Loucy (cell line): ENCODE data around the gene CPA1.

Experiments used
- CTCF ChIP-seq: fragments of 200-600 bp; sonication (generic); conservative IDR thresholded peaks from 2 replicates; pipeline ENCODE4 v1.5.1; 2014; ENCODE audit warnings: mild to moderate bottlenecking, antibody characterized with exemption, low read length
- EZH2phosphoT487 ChIP-seq: fragments of 200-600 bp; IDR thresholded peaks from 2 replicates; pipeline ENCODE4 v1.6.1; 2018; ENCODE audit warnings: antibody characterized with exemption, mild to moderate bottlenecking, moderate library complexity, borderline replicate concordance

GRCh38 chr7:130385600-130386066, 5.3 kb downstream of the CPA1 start:
- TF ChIP-seq CTCF (no peak), EZH2phosphoT487 (no peak)
